OCI-LY3 (cell line): Measurements from ENCODE around the gene TMCC1.

Source experiments
- CTCF ChIP-seq: fragments of 200-600, 300-600 bp; sonication (generic); IDR thresholded peaks from 2 replicates; pipeline ENCODE4 v1.5.1; 2014; ENCODE audit warnings: antibody characterized with exemption, low read length, low read depth
- EZH2phosphoT487 ChIP-seq: fragments of 200-600 bp; shearing (Covaris generic); IDR thresholded peaks from 2 replicates; pipeline ENCODE4 v1.6.1; 2018; ENCODE audit warnings: antibody characterized with exemption, mixed run types, low read depth

GRCh38 chr3:129615751-129616281, 277.7 kb downstream of the TMCC1 start:
- TF ChIP-seq CTCF: no peak
- no peak for TF ChIP-seq EZH2phosphoT487
